ENCODE measurements around the gene FTSJ3. TPM values are rescaled to one million over a fixed set of nuclear protein-coding genes. Genes with fewer than 3 reads are reported as not detected.
A peak's percentile ranks its signal among the peaks of the same experiment; 100 is the strongest.

The FTSJ3 gene
- total RNA-seq, 1 donor from 2014 or later: 85.1 TPM

DNA sequence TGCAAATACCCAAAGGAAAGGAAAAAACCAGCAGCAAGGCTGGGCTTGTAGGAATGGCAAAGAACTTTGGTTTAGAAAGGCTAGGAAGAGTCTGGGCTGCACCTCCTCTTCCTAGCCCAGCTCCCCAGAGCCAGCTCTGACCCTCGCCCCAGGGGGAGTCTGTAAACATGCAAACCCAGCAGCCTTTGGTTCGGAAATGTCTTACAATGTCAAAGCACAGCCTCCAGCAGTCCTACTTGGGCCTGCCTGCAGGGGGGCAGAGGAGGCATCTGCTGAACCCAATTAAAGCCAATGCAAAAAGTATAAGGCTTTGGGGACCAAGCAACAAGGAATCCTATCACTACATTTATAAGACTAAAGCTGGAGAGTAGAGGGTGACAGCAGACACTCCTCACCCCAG lies 5.0 kb upstream of the FTSJ3 start:
- peaks cover 54% of the 10 kb centered on the region for H3K4me1 Mint-ChIP-seq
- H3K4me3 Mint-ChIP-seq: no peak overlapping the region
- no peak overlapping the region for H3K27ac Mint-ChIP-seq
- H3K36me3 Mint-ChIP-seq (ENCODE audit: low read depth): peaks cover 90% of the 10 kb centered on the region
- no peaks in the 10 kb centered on the region for H3K9me3 Mint-ChIP-seq
- no peak for ATAC-seq (ENCODE audit: low read depth)
- H3K27me3 Mint-ChIP-seq: no peaks in the 10 kb centered on the region
- intact Hi-C loops (cut with micrococcal nuclease): no loop called here
- CTCF ChIA-PET: interaction anchor here (1.3 kb wide), 1 partner anchor 9 kb away, joined by 5 read pairs; no protein-coding TSS in a partner anchor
- DNase-seq: no peak
- POLR2A ChIA-PET: interaction anchor here (0.9 to 5.3 kb wide), 5 partner anchors 8 to 136 kb away, joined by 3 to 30 read pairs (median 4); partner anchors contain the start of genes DDX42 and SMARCD2
- TF ChIP-seq, protein P1, sequence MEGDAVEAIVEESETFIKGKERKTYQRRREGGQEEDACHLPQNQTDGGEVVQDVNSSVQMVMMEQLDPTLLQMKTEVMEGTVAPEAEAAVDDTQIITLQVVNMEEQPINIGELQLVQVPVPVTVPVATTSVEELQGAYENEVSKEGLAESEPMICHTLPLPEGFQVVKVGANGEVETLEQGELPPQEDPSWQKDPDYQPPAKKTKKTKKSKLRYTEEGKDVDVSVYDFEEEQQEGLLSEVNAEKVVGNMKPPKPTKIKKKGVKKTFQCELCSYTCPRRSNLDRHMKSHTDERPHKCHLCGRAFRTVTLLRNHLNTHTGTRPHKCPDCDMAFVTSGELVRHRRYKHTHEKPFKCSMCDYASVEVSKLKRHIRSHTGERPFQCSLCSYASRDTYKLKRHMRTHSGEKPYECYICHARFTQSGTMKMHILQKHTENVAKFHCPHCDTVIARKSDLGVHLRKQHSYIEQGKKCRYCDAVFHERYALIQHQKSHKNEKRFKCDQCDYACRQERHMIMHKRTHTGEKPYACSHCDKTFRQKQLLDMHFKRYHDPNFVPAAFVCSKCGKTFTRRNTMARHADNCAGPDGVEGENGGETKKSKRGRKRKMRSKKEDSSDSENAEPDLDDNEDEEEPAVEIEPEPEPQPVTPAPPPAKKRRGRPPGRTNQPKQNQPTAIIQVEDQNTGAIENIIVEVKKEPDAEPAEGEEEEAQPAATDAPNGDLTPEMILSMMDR (IDR thresholded peaks at IDR 0.05): no peak

DNA sequence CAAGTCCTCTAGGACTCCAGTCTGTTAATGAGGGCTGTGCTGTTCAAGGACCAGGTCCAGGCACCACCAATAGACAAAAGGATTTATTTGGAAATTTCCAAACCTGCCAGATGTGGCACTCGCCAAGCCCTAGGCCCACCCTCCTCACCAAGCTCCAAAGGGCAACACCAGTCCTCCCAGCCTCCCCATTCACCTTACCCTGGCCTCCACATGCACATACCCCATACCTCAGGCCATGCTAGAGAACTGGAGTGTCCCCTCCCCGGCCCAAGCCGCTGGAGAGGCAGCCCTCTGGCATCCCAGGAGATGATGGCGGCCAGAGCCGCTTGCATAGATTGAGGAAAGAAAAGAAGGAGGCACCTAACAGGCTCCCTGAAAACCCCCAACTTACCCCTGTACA lies 4.6 kb upstream of the FTSJ3 start:
- Mint-ChIP-seq H3K27ac (no peak overlapping the region), H3K36me3 (ENCODE audit: low read depth) (peaks cover 92% of the 10 kb centered on the region), H3K27me3 (no peaks in the 10 kb centered on the region), H3K4me3 (no peak overlapping the region), H3K4me1 (peaks cover 56% of the 10 kb centered on the region), H3K9me3 (no peaks in the 10 kb centered on the region)
- CTCF ChIA-PET: no interaction called here
- ATAC-seq (ENCODE audit: low read depth): no peak
- intact Hi-C loops (cut with micrococcal nuclease): no loop called here
- POLR2A ChIA-PET: interaction anchor here (1.0 to 5.3 kb wide), 5 partner anchors 9 to 136 kb away, joined by 3 to 30 read pairs (median 4); partner anchors contain the start of gene SMARCD2
- DNase-seq: no peak
- TF ChIP-seq, protein P1 (IDR thresholded peaks at IDR 0.05): no peak

- no peaks in the 10 kb centered on the region for H3K9me3 Mint-ChIP-seq
- ChIA-PET CTCF (no interaction called here), POLR2A (interaction anchor here (1.0 to 5.3 kb wide), 5 partner anchors 9 to 135 kb away, joined by 3 to 30 read pairs (median 4); partner anchors contain the start of gene SMARCD2)
- no peak overlapping the region for H3K4me3 Mint-ChIP-seq
- ATAC-seq (ENCODE audit: low read depth) (no peak), DNase-seq (no peak)
- intact Hi-C loops (cut with micrococcal nuclease): no loop called here
- H3K27ac Mint-ChIP-seq: peak overlapping the region; percentile 4
- peaks cover 60% of the 10 kb centered on the region for H3K4me1 Mint-ChIP-seq
- TF ChIP-seq, protein P1 (IDR thresholded peaks at IDR 0.05): no peak
- H3K27me3 Mint-ChIP-seq: no peaks in the 10 kb centered on the region
- H3K36me3 Mint-ChIP-seq (ENCODE audit: low read depth): peaks cover 93% of the 10 kb centered on the region
Observed at GRCh38 chr17:63831505-63831904, 4.0 kb upstream of the FTSJ3 start.

- Mint-ChIP-seq H3K9me3 (no peaks in the 10 kb centered on the region), H3K27me3 (no peaks in the 10 kb centered on the region), H3K4me1 (peaks cover 65% of the 10 kb centered on the region), H3K4me3 (no peak overlapping the region), H3K27ac (peak overlapping the region; percentile 4), H3K36me3 (ENCODE audit: low read depth) (peaks cover 92% of the 10 kb centered on the region)
- no peak for DNase-seq
- POLR2A ChIA-PET: interaction anchor here (0.5 to 5.3 kb wide), 7 partner anchors 10 to 726 kb away, joined by 3 to 30 read pairs (median 4); partner anchors contain the start of gene SMARCD2
- TF ChIP-seq, protein P1 (IDR thresholded peaks at IDR 0.05): no peak
- ATAC-seq (ENCODE audit: low read depth): no peak
- intact Hi-C loops (cut with micrococcal nuclease): no loop called here
- CTCF ChIA-PET: no interaction called here
Observed at GRCh38 chr17:63830904-63831491, 3.5 kb upstream of the FTSJ3 start.

DNA sequence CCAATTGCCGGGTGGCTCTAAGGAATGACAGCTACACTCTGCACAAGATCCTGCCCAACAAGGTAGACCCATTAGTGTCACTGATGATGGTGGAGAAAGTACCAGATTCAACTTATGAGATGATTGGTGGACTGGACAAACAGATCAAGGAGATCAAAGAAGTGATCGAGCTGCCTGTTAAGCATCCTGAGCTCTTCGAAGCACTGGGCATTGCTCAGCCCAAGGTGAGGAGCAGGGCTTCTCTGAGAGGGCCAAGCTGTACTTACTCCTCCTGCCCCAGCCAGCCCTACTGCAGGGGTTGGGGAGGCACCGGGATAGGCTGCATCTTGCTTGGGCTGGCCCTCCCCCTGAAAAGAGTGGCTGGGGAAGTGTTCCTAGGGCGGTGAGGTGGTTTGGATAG lies 2.8 kb upstream of the FTSJ3 start:
- intact Hi-C loops (cut with micrococcal nuclease): no loop called here
- no peaks in the 10 kb centered on the region for H3K27me3 Mint-ChIP-seq
- POLR2A ChIA-PET: interaction anchor here (0.7 to 5.9 kb wide), 6 partner anchors 11 to 726 kb away, joined by 3 to 112 read pairs (median 11); partner anchors contain the start of genes CCDC47, DDX42 and SMARCD2
- H3K9me3 Mint-ChIP-seq: no peaks in the 10 kb centered on the region
- peaks cover 68% of the 10 kb centered on the region for H3K4me1 Mint-ChIP-seq
- DNase-seq: no peak
- no peak overlapping the region for H3K4me3 Mint-ChIP-seq
- H3K27ac Mint-ChIP-seq: no peak overlapping the region
- H3K36me3 Mint-ChIP-seq (ENCODE audit: low read depth): peaks cover 91% of the 10 kb centered on the region
- TF ChIP-seq, protein P1 (IDR thresholded peaks at IDR 0.05): no peak
- CTCF ChIA-PET: no interaction called here
- ATAC-seq (ENCODE audit: low read depth): no peak

Data from activated B cell treated with CpG ODN at 0.5 μM for 24 hours (primary cell).